ENCODE data around the gene RIMS4. TPM values are rescaled to one million over a fixed set of nuclear protein-coding genes. Genes with fewer than 3 reads are reported as not detected.

Gene RIMS4
- total and polyA plus RNA-seq, 9 donors, result 0.95 to 17.2 (median 3.4) TPM

- Histone ChIP-seq H3K4me1 (ENCODE audit: insufficient read depth) (no peaks in the 10 kb centered on the region), H3K27ac (no peak overlapping the region), H3K27me3 (no peaks in the 10 kb centered on the region), H3K36me3 (no peaks in the 10 kb centered on the region), H3K9me3 (no peaks in the 10 kb centered on the region), H3K4me3 (no peak overlapping the region)
- 55 to 77% (median 69%) methylated on average over 4 of the region's 4 CpGs for WGBS, 3 donors
- TF ChIP-seq POLR2A (IDR thresholded peaks at IDR 0.05), result no peak
- no peak for DNase-seq
- intact Hi-C loops (cut with DNase I), result no loop called here
Observed at GRCh38 chr20:44848254-44849015, 38.1 kb upstream of the RIMS4 start.

- H3K36me3 ChIP-seq, result no peaks in the 10 kb centered on the region
- H3K4me3 ChIP-seq, result no peak overlapping the region
- H3K27me3 ChIP-seq, result no peaks in the 10 kb centered on the region
- intact Hi-C loops (cut with DNase I), result no loop called here
- H3K9me3 ChIP-seq, result no peaks in the 10 kb centered on the region
- H3K27ac ChIP-seq, result no peak overlapping the region
- WGBS, 3 donors, result 65 to 75% (median 72%) methylated on average over 5 of the region's 5 CpGs
- TF ChIP-seq POLR2A (IDR thresholded peaks at IDR 0.05), result no peak
- no peak for TF ChIP-seq CTCF (IDR thresholded peaks at IDR 0.05)
- no peak for TF ChIP-seq EP300 (IDR thresholded peaks at IDR 0.05)
- no peak for DNase-seq
- H3K4me1 ChIP-seq (ENCODE audit: insufficient read depth), result no peaks in the 10 kb centered on the region
Observed at GRCh38 chr20:44843876-44844275, 33.5 kb upstream of the RIMS4 start.

- H3K27ac ChIP-seq, result no peak overlapping the region
- no peak for TF ChIP-seq POLR2A (IDR thresholded peaks at IDR 0.05)
- no peak for TF ChIP-seq CTCF (IDR thresholded peaks at IDR 0.05)
- TF ChIP-seq EP300 (IDR thresholded peaks at IDR 0.05), result no peak
- H3K27me3 ChIP-seq, result no peaks in the 10 kb centered on the region
- H3K9me3 ChIP-seq, result no peaks in the 10 kb centered on the region
- WGBS, 3 donors, result 71 to 78% (median 73%) methylated on average over 6 of the region's 6 CpGs
- DNase-seq, result no peak
- no peaks in the 10 kb centered on the region for H3K4me1 ChIP-seq (ENCODE audit: insufficient read depth)
- intact Hi-C loops (cut with DNase I), result no loop called here
- no peak overlapping the region for H3K4me3 ChIP-seq
- no peaks in the 10 kb centered on the region for H3K36me3 ChIP-seq
Observed at GRCh38 chr20:44841955-44842354, 31.6 kb upstream of the RIMS4 start.

GRCh38 chr20:44840826-44841225, 30.5 kb upstream of the RIMS4 start:
- Histone ChIP-seq H3K4me1 (ENCODE audit: insufficient read depth) (no peaks in the 10 kb centered on the region), H3K27me3 (no peaks in the 10 kb centered on the region), H3K9me3 (no peaks in the 10 kb centered on the region), H3K4me3 (no peak overlapping the region), H3K27ac (no peak overlapping the region), H3K36me3 (no peaks in the 10 kb centered on the region)
- no peak for DNase-seq
- 87 to 91% (median 88%) methylated on average over 5 of the region's 5 CpGs for WGBS, 3 donors
- TF ChIP-seq CTCF (IDR thresholded peaks at IDR 0.05), result no peak
- no peak for TF ChIP-seq EP300 (IDR thresholded peaks at IDR 0.05)
- intact Hi-C loops (cut with DNase I), result no loop called here

- Histone ChIP-seq H3K27ac (no peak overlapping the region), H3K9me3 (no peaks in the 10 kb centered on the region), H3K4me1 (ENCODE audit: insufficient read depth) (no peaks in the 10 kb centered on the region), H3K4me3 (no peak overlapping the region), H3K36me3 (no peaks in the 10 kb centered on the region), H3K27me3 (no peaks in the 10 kb centered on the region)
- intact Hi-C loops (cut with DNase I), result no loop called here
- TF ChIP-seq EP300 (IDR thresholded peaks at IDR 0.05), result no peak
- TF ChIP-seq CTCF (IDR thresholded peaks at IDR 0.05), result no peak
- TF ChIP-seq POLR2A (IDR thresholded peaks at IDR 0.05), result no peak
- 82 to 89% (median 88%) methylated on average over 5 of the region's 5 CpGs for WGBS, 3 donors
- no peak for DNase-seq
Observed at GRCh38 chr20:44839481-44839880, 29.1 kb upstream of the RIMS4 start.

Data from ovary (tissue), 9 donors.